Endothelial cell of hepatic sinusoid (primary cell): ENCODE data around the gene DIABLO.
"Not testable (repeated sequence)": the region's sequence is repeated elsewhere in the genome, so short reads cannot be mapped to it uniquely, and the experiment has no call there.

Experiments used
- in situ Hi-C: cut with HindIII; loops from 2 replicates; pipeline ENCODE4 v1.10.0; 2017; ENCODE audit warnings: low sequenced_read_pairs

DIABLO gene

DNA sequence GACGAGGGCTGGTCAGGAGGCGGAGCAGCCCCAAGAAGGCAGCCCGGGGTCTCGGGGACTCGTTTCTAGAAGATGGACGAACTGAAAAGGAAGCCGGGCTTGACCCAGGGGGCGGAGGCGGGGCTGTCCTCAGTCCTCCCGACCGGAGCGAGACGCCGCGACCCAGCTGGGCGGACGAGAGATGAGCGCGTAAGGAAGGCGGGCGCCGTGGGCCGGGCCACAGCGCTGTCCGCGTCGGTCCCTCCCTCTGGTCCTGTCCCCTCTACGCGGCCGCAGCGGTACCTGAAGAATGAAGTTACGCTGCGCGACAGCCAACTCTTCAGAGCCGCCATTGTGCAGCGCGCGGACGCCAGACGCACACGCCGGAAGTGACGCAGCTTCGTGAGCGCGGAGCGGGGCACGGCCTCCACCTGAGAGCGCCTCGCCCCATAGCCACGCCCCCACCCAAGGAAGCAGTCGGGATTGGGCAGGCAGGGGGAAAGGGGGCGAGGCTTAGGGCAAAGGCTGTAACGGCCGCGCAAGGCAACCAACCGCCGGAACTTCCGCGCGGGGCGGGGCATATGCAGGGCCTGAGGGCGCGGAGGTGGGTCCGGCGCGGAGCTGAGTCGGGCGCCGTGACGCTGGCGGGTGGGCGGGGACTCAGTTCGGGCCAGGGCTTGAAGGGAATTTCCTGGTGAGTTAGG, at the start of gene DIABLO:
TSS of gene DIABLO (minus strand) at position 370 of the 683 bp plus-strand sequence. CDS start at position 332, 38 bp downstream.
- in situ Hi-C loops, result no loop called here

DNA sequence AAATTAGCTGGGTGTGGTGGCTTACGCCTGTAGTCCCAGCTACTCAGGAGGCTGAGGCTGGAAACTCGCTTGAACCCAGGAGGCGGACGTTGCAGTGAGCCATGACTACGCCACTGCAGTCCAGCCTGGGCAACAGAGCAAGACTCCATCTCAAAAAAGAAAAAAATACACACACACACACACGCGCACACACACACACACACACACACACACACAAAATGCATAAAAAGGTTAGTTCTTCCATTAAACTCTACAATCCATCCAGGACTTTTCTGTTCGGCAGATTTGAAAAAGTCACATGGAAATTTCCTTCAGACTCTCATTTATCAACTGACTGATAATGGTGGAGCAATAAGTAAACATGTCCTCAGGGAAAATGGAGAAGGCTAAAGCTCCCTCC, 49.6 kb upstream of the DIABLO start:
- in situ Hi-C loops, result no loop called here

DNA sequence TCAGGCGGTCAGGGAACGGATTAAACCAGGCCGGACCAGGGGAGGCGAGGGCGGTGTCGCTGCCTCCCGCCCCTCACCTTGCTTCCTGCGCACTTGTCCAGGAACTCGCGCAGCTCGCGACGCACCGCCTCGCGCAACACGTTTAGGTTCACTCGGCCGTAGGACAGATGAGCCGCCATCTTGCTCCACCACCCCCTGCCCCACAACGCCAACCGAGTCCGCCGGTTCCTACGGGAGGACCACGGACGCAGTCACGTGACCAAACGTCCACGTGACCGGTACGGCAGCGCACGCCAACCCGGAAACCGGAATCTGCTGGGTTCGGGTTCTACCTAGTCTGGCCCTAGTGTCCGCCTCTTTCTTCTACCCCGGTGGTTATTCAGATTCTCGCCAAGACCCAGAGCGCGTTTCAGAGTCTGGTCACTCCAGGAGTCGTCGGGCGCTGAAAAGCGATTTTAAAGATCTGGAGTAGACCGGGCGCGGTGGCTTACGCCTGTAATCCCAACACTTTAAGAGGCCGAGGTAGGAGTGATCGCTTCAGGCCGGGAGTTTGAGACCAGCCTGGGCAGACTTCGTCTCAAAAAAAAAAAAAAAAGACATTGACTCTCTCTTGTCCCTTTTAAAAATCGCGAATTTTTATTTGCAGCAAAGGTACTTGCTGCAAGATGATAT, 40.5 kb upstream of the DIABLO start, which contains the start of gene VPS33A:
TSS of gene VPS33A (minus strand) at position 265 of the 672 bp plus-strand sequence. CDS start at position 179, 86 bp downstream.
- in situ Hi-C loops, result no loop called here

DNA sequence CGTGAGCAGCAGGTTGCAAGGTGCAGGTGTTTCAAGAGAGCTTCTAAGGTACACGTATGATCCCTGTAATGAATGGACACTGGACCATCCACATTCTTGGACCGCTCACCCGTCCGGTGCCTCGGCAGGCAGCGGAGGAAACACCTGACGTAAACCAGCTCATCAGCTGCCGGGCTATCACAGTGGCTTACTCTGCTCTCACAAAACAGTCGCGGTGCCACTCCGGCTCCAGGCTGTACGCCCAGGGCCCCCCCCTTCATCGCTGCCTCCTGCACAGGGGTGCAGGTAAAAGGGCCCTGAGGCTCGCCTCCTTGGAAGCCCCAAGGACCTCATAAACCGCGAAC, 40.0 kb upstream of the DIABLO start:
- in situ Hi-C loops, result no loop called here

DNA sequence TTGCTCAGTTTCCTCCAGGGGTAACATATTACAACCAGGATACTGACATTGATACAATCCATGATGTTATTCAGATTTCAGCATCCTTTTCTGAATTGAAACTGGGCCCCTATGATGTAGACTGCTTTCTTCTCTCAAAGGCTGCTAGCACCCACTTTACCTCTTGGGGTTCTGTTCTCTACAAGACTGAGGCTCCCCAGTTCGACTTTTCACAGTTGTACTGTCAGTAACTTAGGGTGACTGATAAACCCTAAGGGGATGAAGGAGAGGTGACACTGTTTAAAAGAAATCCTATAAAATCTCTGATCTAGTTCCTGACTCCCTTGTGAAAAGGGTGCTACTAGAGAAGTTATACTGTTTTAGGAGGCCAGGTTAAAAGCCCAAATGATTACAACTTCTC, 39.6 kb upstream of the DIABLO start:
- in situ Hi-C loops, result no loop called here

DNA sequence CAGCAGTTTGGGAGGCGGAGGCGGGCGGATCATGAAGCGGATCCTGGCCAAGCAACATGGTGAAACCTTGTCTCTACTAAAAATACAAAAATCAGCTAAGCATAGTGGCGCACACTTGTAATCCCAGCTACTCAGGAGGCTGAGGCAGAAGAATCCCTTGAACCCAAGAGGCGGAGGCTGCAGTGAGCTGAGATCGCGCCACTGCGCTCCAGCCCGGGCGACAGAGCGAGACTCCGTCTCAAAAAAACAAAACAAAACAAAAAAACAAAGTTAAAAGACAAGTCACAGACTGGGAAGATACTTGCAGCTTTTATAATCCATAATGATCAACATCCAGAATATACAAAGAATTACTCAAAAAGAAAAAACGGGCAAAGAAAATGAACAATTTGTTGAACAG, 34.9 kb upstream of the DIABLO start:
- in situ Hi-C loops, result not testable (repeated sequence)

DNA sequence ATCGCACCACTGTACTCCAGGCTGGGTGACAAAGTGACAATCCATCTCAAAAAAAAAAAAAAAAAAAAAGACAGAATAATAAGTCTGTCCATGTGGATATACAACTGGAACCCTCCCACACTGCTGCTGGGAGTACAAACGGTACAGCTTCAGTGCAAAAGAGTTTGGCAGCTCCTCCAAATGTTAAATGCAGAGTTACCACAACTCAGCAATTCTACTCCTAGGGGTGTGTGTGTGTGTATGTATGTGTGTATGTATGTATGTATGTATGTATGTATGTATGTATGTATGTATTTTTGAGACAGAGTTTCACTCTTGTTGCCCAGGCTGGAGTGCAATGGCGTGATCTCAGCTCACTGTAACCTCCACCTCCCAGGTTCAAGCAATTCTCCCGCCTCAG, 33.1 kb upstream of the DIABLO start:
- in situ Hi-C loops, result not testable (repeated sequence)

DNA sequence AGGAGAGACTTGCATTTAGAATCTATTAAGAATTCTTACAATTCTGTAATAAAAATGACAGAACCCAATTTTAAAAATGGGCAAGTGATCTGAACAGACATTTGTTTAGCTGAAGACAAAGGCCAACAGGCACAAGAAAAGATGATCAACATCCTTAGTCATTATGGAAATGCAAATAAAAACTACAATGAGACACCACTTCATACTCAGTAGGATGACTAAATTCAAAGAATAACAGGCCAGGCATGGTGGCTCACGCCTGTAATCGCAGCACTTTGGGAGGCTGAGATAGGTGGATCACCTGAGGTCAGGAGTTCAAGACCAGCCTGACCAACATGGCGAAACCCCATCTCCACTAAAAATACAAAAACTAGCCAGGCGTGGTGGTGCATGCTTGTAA, 32.6 kb upstream of the DIABLO start:
- in situ Hi-C loops, result not testable (repeated sequence)

DNA sequence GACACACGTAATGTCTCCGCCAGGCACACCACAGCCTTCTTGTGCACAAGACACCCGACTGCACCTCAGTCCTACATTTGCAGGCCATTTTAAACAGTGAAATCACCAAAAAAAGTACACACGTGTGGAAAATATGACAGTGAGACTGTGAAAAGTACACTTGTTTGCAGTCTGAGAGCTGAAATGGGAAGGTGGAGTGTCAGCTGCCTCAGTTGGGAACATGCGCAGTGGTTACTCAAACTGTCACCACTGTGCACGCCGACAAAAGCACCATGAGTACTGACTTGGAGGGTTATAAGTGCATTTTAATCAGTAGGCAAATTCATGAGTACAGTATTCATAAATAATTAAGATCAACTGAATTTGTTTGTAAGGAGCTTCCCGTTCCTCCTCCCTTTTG, 24.7 kb upstream of the DIABLO start:
- in situ Hi-C loops, result no loop called here

DNA sequence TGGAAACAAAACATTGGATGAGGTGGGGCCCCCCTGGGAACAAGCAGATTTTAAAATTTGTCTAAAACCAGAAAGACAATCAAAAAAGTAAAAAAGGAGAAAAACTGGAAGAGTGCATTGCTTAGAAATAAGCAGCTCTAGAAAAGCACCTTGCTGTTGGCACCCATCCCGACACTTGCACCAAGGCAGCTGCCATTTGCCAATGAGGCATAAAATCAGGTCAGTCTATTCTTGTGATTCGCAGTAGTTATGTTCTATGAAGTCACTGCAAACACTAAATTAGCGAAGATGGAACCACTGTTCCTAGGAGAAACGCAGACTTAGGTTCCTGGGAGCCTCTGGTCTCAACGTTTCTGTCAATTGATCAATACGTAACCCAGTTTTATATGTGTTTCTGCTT, 24.2 kb upstream of the DIABLO start:
- in situ Hi-C loops, result no loop called here

DNA sequence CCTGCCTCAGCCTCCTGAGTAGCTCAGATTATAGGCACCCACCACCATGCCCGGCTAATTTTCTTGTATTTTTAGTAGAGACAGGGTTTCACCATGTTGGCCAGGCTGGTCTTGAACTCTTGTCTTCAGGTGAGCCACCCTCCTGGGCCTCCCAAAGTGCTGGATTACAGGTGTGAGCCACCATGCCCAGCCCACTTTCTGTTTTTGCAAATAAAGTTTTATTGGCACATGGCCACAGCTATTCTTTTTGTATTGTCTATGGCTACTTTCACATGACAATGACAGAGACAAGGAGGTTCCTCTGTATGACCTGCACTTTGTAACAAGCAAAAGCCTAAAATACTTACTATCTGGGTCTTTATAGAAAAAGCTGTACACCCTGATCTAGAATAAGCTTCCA, 19.7 kb upstream of the DIABLO start:
- in situ Hi-C loops, result loop anchor here (5.0 kb wide), 1 partner anchor 63 kb away; the partner anchor contains the start of gene LRRC43

DNA sequence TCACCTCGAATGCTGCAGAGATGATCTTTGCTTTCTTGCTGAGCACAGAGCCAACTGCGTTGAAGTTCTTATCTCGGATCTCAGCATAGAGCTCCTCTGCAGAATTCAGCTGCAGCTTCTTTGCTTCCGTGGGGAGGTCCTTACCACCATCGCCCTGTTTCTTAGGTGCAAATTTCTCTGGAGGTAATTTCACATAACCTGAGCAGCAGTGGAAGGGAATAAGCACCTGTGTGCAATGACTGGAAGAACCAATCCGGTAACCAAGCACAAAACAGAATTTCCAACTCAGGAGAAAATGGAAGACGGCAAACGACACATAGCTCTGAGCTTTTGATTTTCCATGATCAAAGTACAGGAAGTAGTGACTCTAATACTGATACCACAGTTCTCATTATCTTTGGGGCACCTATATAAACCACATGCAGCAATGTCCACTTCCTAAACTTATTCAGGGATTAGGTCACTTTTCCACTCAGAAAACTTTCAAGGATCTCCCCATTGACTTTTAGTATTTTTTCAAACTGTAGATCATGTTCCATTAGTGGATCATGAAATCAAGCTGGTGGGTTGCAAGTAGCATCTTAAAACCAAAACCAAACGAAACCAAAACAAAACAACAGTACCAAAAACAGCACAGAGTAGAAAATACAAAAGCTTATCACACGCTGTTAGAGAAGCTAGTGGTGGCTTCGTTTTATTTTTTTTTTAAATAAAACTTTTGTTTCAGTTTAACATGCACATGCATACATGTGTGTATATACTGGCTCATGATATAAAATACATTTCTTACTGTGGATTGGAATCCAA, 18.9 kb upstream of the DIABLO start:
- in situ Hi-C loops, result loop anchor here (5.0 kb wide), 1 partner anchor 62 kb away; the partner anchor contains the start of gene LRRC43

DNA sequence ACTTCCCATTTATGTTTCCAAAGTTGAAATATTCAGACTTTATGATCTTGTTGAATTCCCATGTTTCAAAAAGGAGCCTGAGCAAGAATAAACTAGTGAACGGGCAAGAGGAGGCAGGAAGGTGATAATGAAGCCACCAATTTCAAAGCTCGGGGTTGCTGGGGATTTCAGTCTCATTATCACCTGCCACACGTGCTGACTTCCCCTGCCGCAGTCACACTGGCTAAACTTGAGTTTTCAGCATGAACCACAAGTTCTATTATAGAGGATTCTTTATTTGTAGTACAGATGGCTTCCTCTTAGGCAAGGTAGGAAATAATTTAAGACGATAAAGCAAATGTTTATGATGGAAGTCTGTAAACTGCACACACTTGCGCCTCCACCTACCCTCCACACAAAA, 18.1 kb upstream of the DIABLO start:
- in situ Hi-C loops, result no loop called here

DNA sequence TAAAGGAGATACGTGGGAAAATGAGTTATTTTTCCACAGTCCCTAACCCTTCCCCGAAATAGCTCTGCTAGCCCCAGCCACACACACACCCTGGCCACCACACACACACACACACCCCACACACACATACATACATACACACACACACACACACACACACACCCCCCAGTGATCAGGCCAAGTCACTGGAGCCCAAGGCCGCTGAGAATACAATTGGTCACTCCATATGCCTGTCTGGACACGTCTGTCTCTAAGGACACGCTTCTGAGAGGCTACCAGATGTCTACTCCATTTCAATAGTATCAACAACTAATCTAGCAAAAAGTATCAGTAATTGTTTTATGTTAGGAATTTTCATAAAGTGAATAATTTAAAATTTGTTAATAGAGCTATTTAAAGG, 13.0 kb upstream of the DIABLO start:
- in situ Hi-C loops, result no loop called here

DNA sequence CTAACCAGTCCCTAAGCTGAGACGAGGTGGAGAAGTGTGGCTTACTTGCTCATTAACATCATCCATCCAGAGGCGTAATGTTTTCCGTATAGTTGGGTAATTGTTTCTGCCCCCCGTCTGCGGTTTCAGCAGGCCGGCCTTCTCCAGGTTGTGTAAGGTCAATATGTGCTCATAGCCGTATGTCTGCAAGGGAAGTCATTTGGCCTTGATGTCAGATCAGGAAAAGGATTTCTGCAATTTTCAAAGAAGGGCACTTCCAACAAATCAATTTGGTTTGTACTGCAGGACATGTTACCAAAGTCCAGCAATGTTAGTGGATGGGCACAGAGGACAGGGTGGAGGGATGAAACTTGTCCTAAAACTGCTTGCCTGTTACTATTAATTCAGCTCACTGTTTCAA, 9.9 kb upstream of the DIABLO start:
- in situ Hi-C loops, result no loop called here

DNA sequence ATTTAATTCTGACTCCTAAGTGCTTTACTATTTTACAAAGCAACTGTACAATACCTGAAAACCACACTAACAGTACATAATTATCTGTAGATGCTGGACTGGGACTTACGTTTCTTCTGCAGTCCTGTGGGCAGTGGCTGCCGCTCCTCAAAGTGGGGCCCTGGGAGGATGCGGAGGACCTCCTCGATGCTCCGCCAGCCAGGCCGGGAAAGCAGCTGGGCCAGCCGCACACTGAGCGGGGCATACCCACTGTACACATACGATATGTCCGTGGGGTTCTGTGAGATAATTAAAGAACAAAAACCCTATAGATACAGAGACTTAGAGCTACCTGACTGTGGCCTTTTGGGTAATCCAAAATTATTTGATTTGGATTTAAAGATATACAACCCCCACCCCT, 6.8 kb upstream of the DIABLO start:
- in situ Hi-C loops, result no loop called here

DNA sequence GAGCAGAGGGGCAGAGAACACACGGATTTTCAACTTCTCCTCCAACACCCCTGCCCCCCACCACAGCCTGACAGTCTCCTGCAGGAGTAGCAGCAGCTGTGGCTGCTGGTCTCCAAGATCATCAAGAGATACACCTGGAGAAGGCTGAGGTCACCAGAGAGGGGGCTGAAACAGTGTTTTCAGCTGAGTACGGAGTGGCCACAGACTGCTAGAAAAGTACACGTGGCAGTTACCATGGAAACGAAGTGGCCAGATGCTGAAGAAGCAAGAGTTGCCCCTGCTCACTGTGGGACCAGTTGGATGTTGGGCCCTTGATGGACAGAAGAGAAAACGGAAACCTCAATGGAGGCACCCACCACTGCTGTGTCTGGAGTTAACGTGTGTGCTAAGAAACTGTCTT, 4.9 kb upstream of the DIABLO start:
- in situ Hi-C loops, result no loop called here

DNA sequence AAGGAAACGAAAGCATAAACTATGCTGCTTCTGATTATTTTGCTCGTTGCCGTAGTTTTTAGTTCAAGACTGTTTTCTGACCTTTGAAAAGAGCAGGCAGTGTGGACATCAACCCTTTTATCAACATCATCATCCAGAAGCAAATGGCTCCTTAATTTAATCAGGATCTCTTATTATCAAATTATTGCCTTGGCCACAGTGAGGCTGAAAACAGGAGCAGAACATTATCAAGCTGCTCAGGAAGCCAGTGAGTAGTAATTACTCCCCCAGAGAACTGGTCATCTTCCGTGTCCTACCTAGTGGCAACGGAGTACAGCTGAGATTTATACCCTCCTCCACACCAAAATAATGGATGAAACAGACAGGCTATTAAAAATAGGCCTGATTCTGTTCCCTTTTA, 2.2 kb upstream of the DIABLO start:
- in situ Hi-C loops, result no loop called here

DNA sequence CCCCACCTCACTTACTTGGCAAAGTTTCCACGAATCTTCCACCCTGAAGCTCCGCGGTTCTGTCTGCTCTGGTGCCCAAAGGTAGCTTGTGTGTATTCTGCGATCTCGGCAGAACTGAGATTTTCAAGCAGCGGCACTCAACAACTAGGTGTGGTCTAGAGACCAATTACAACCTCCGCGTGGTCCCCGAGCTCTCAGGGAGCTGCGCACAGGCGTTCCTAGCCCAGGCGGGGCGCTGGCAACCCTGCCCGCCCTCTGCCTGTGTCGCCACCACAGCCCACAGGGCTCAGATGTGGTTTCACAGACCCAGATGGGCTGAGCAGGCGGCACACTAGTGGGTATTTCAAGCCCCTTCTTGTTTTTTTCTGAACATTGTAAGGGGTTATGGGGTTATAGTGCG, 1.5 kb upstream of the DIABLO start:
- in situ Hi-C loops, result no loop called here

DNA sequence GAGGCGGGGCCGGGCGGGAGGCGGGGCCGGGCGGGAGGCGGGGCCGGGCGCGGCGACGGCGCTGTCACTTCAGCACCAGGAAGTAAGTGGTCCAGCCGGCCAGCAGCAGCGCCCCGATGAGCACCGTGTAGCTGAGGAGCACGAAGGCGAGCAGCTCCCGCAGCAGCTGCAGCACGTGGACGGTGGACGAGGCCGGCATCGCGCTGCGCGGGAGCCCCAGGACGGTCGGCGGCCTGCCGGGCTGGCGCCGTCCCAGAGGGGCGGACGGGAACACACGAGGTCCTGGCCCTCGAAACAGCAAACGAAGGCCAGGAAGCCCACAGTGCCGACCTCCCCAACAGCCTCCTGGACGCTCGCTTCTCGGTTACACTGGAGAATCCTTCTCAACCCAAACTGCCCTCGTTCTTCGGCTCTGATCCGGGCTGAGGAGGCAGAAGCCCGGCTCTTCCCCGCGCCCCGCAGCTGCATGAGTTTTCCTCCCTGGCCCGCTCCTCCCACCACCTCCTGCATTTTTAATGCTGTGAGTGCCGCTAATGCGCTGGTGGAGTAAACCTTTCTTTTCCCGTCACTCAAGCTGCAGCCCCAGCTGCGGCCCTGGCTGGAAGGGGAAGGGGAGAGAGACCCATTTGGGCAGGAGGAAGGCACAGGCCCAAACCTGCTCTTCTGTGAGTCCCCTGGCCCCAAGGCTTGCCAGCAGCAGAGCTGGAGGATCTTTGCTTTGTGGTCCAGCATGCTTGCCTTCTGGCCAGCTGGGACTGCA, 694 bp upstream of the DIABLO start:
- in situ Hi-C loops, result no loop called here

DNA sequence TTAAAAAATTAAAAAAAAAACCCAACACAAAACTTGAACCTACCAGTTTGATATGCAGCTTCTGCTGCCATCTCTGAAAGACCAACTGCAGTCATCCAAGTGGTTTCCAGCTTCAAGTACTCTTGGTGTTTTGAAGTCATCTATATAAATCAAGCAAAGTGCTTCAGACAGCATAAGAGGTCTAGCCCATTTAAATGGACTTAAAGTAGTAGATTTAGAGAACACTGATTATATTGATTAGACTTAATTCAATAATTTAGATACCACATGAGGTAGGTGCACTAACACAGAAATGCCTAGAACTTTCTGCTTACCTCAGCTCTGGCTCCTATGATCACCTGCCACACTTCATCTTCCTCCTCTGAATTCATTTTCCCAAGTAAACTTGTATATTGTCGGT, 9.4 kb downstream of the DIABLO start:
- in situ Hi-C loops, result no loop called here
